ENCODE data around the gene IL1R2.

GRCh38 chr2:101946372-101947039 lies 45.3 kb upstream of the IL1R2 start:
- TF ChIP-seq, protein P1, sequence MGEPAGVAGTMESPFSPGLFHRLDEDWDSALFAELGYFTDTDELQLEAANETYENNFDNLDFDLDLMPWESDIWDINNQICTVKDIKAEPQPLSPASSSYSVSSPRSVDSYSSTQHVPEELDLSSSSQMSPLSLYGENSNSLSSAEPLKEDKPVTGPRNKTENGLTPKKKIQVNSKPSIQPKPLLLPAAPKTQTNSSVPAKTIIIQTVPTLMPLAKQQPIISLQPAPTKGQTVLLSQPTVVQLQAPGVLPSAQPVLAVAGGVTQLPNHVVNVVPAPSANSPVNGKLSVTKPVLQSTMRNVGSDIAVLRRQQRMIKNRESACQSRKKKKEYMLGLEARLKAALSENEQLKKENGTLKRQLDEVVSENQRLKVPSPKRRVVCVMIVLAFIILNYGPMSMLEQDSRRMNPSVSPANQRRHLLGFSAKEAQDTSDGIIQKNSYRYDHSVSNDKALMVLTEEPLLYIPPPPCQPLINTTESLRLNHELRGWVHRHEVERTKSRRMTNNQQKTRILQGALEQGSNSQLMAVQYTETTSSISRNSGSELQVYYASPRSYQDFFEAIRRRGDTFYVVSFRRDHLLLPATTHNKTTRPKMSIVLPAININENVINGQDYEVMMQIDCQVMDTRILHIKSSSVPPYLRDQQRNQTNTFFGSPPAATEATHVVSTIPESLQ (CRISPR knock-in tag; conservative IDR thresholded peaks at IDR 0.05), result no peak
- no peak for TF ChIP-seq CHCHD3 (CRISPR knock-in tag; IDR thresholded peaks at IDR 0.05)
